RPMI8226 (cell line): ENCODE results near the gene APBA2.
A peak's percentile ranks its signal among the peaks of the same experiment; 100 is the strongest.

Experiments
- DNase-seq: peaks from one replicate; pipeline ENCODE4 v3.0.0-alpha.2; 2015

Gene APBA2

GRCh38 chr15:28987337-28987736 lies 101.6 kb downstream of the APBA2 start:
- no peak for DNase-seq

GRCh38 chr15:28989239-28989830 lies 103.6 kb downstream of the APBA2 start:
- DNase-seq: peak; percentile 9

GRCh38 chr15:28989896-28990295 lies 104.1 kb downstream of the APBA2 start:
- DNase-seq: no peak

GRCh38 chr15:28990390-28990789 lies 104.6 kb downstream of the APBA2 start:
- no peak for DNase-seq

- no peak for DNase-seq
Measured at GRCh38 chr15:28991236-28992171, 105.7 kb downstream of the APBA2 start.

- no peak for DNase-seq
Measured at GRCh38 chr15:28992336-28992864, 106.6 kb downstream of the APBA2 start.

- DNase-seq: no peak
Measured at GRCh38 chr15:28993051-28993719, 107.4 kb downstream of the APBA2 start.

GRCh38 chr15:28993720-28994053 lies 107.9 kb downstream of the APBA2 start:
- DNase-seq: no peak

GRCh38 chr15:28994142-28994830 lies 108.5 kb downstream of the APBA2 start:
- no peak for DNase-seq

- no peak for DNase-seq
Measured at GRCh38 chr15:28994831-28995596, 109.2 kb downstream of the APBA2 start.

- no peak for DNase-seq
Measured at GRCh38 chr15:28995705-28996104, 109.9 kb downstream of the APBA2 start.

- DNase-seq: no peak
Measured at GRCh38 chr15:28996289-28996688, 110.5 kb downstream of the APBA2 start.

- no peak for DNase-seq
Measured at GRCh38 chr15:28996953-28997352, 111.2 kb downstream of the APBA2 start.

GRCh38 chr15:28997791-28998190 lies 112.0 kb downstream of the APBA2 start:
- no peak for DNase-seq

- no peak for DNase-seq
Measured at GRCh38 chr15:28998511-28998910, 112.7 kb downstream of the APBA2 start.

- no peak for DNase-seq
Measured at GRCh38 chr15:29003191-29003839, 117.5 kb downstream of the APBA2 start.

GRCh38 chr15:29003840-29004233 lies 118.1 kb downstream of the APBA2 start:
- no peak for DNase-seq

- no peak for DNase-seq
Measured at GRCh38 chr15:29005931-29006330, 120.2 kb downstream of the APBA2 start.

GRCh38 chr15:29008846-29009245 lies 123.1 kb downstream of the APBA2 start:
- no peak for DNase-seq

- no peak for DNase-seq
Measured at GRCh38 chr15:29012097-29012496, 126.3 kb downstream of the APBA2 start.

- DNase-seq: no peak
Measured at GRCh38 chr15:29014493-29014892, 128.7 kb downstream of the APBA2 start.

- no peak for DNase-seq
Measured at GRCh38 chr15:29016518-29016917, 130.7 kb downstream of the APBA2 start.
